T-helper 1 cell treated with Interleukin-12 subunit alpha and Interleukin-12 subunit beta and Interleukin-4 antibody, amounts not matched to agents 30 μg/mL and 1 μg/mL, for 36 hours (primary cell): ENCODE measurements around the gene LSM4.
"Not testable (repeated sequence)": the region's sequence is repeated elsewhere in the genome, so short reads cannot be mapped to it uniquely, and the experiment has no call there.

ENCODE experiments used
- H3K27ac Mint-ChIP-seq: one replicate; pipeline ENCODE4 v1.8.0; 2021; ENCODE audit warnings: mild to moderate bottlenecking, mixed read lengths
- H3K27me3 Mint-ChIP-seq: one replicate; pipeline ENCODE4 v1.8.0; 2021; ENCODE audit warnings: low read depth, mixed read lengths
- H3K36me3 Mint-ChIP-seq: one replicate; pipeline ENCODE4 v1.8.0; 2021; ENCODE audit warnings: low read depth, mixed read lengths
- H3K4me1 Mint-ChIP-seq: one replicate; pipeline ENCODE4 v1.8.0; 2021; ENCODE audit warnings: low read depth, mixed read lengths
- H3K4me3 Mint-ChIP-seq: one replicate; pipeline ENCODE4 v1.8.0; 2021; ENCODE audit warnings: mild to moderate bottlenecking, moderate library complexity, mixed read lengths
- H3K9me3 Mint-ChIP-seq: one replicate; pipeline ENCODE4 v1.8.0; 2021; ENCODE audit warnings: mixed read lengths

The LSM4 gene

GRCh38 chr19:18348818-18349339 is 26.0 kb upstream of the LSM4 start:
- not testable (repeated sequence) for H3K4me3 Mint-ChIP-seq, H3K9me3 Mint-ChIP-seq, H3K27me3 Mint-ChIP-seq, H3K4me1 Mint-ChIP-seq, H3K27ac Mint-ChIP-seq
- peaks cover 12% of the 10 kb centered on the region for H3K36me3 Mint-ChIP-seq

- Mint-ChIP-seq H3K4me3 (no peak overlapping the region), H3K9me3 (no peaks in the 10 kb centered on the region), H3K36me3 (peaks cover 12% of the 10 kb centered on the region), H3K4me1 (peaks cover 4% of the 10 kb centered on the region), H3K27ac (peak overlapping the region; percentile 18), H3K27me3 (no peaks in the 10 kb centered on the region)
Observed at GRCh38 chr19:18348171-18348570, 25.3 kb upstream of the LSM4 start.

GRCh38 chr19:18346091-18346490 is 23.2 kb upstream of the LSM4 start:
- H3K4me3 Mint-ChIP-seq, result no peak overlapping the region
- H3K4me1 Mint-ChIP-seq, result peaks cover 7% of the 10 kb centered on the region
- no peaks in the 10 kb centered on the region for H3K9me3 Mint-ChIP-seq
- no peaks in the 10 kb centered on the region for H3K27me3 Mint-ChIP-seq
- H3K27ac Mint-ChIP-seq, result no peak overlapping the region
- peaks cover 16% of the 10 kb centered on the region for H3K36me3 Mint-ChIP-seq

GRCh38 chr19:18345296-18345695 is 22.4 kb upstream of the LSM4 start:
- no peaks in the 10 kb centered on the region for H3K27me3 Mint-ChIP-seq
- H3K9me3 Mint-ChIP-seq, result no peaks in the 10 kb centered on the region
- H3K4me3 Mint-ChIP-seq, result no peak overlapping the region
- no peak overlapping the region for H3K27ac Mint-ChIP-seq
- H3K36me3 Mint-ChIP-seq, result peaks cover 13% of the 10 kb centered on the region
- peaks cover 5% of the 10 kb centered on the region for H3K4me1 Mint-ChIP-seq

GRCh38 chr19:18344582-18344950 is 21.7 kb upstream of the LSM4 start:
- Mint-ChIP-seq H3K27me3 (no peaks in the 10 kb centered on the region), H3K4me3 (no peak overlapping the region), H3K27ac (no peak overlapping the region), H3K9me3 (no peaks in the 10 kb centered on the region), H3K36me3 (peaks cover 9% of the 10 kb centered on the region), H3K4me1 (peaks cover 8% of the 10 kb centered on the region)

GRCh38 chr19:18342090-18342632 is 19.3 kb upstream of the LSM4 start:
- no peak overlapping the region for H3K27ac Mint-ChIP-seq
- peaks cover 9% of the 10 kb centered on the region for H3K36me3 Mint-ChIP-seq
- peak overlapping the region; percentile 81 for H3K4me3 Mint-ChIP-seq
- H3K9me3 Mint-ChIP-seq, result no peaks in the 10 kb centered on the region
- H3K4me1 Mint-ChIP-seq, result peaks cover 10% of the 10 kb centered on the region
- H3K27me3 Mint-ChIP-seq, result no peaks in the 10 kb centered on the region

GRCh38 chr19:18340990-18341868 is 18.4 kb upstream of the LSM4 start:
- peaks cover 7% of the 10 kb centered on the region for H3K36me3 Mint-ChIP-seq
- no peaks in the 10 kb centered on the region for H3K9me3 Mint-ChIP-seq
- H3K4me1 Mint-ChIP-seq, result peaks cover 10% of the 10 kb centered on the region
- no peaks in the 10 kb centered on the region for H3K27me3 Mint-ChIP-seq
- peak overlapping the region; percentile 79 for H3K27ac Mint-ChIP-seq
- peak overlapping the region; percentile 81 for H3K4me3 Mint-ChIP-seq

- H3K4me3 Mint-ChIP-seq, result peak within 1 kb of the TSS; percentile 82
- peak within 1 kb of the TSS; percentile 79 for H3K27ac Mint-ChIP-seq
- no peaks in the 10 kb centered on the region for H3K9me3 Mint-ChIP-seq
- H3K4me1 Mint-ChIP-seq, result peaks cover 8% of the 10 kb centered on the region
- H3K27me3 Mint-ChIP-seq, result no peaks in the 10 kb centered on the region
- H3K36me3 Mint-ChIP-seq, result peaks cover 4% of the 10 kb centered on the region
Observed at GRCh38 chr19:18340190-18340989, 17.5 kb upstream of the LSM4 start, which contains the start of gene PGPEP1. TSS of gene PGPEP1 (plus strand) at chr19:18340598. CDS start at chr19:18340682, 84 bp downstream.

GRCh38 chr19:18339723-18340122 is 16.8 kb upstream of the LSM4 start:
- Mint-ChIP-seq H3K4me3 (peak overlapping the region; percentile 82), H3K4me1 (peaks cover 8% of the 10 kb centered on the region), H3K27me3 (no peaks in the 10 kb centered on the region), H3K27ac (no peak overlapping the region), H3K36me3 (peaks cover 4% of the 10 kb centered on the region), H3K9me3 (no peaks in the 10 kb centered on the region)

- peaks cover 8% of the 10 kb centered on the region for H3K4me1 Mint-ChIP-seq
- H3K9me3 Mint-ChIP-seq, result no peaks in the 10 kb centered on the region
- peak overlapping the region; percentile 21 for H3K4me3 Mint-ChIP-seq
- peaks cover 4% of the 10 kb centered on the region for H3K36me3 Mint-ChIP-seq
- no peak overlapping the region for H3K27ac Mint-ChIP-seq
- H3K27me3 Mint-ChIP-seq, result no peaks in the 10 kb centered on the region
Observed at GRCh38 chr19:18338541-18338940, 15.7 kb upstream of the LSM4 start.

GRCh38 chr19:18336121-18336520 is 13.2 kb upstream of the LSM4 start:
- H3K27ac Mint-ChIP-seq, result no peak overlapping the region
- H3K4me1 Mint-ChIP-seq, result peaks cover 6% of the 10 kb centered on the region
- H3K36me3 Mint-ChIP-seq, result no peaks in the 10 kb centered on the region
- H3K4me3 Mint-ChIP-seq, result no peak overlapping the region
- H3K9me3 Mint-ChIP-seq, result no peaks in the 10 kb centered on the region
- no peaks in the 10 kb centered on the region for H3K27me3 Mint-ChIP-seq

GRCh38 chr19:18333680-18334079 is 10.8 kb upstream of the LSM4 start:
- no peaks in the 10 kb centered on the region for H3K9me3 Mint-ChIP-seq

GRCh38 chr19:18332917-18333530 is 10.1 kb upstream of the LSM4 start:
- no peak overlapping the region for H3K27ac Mint-ChIP-seq
- H3K36me3 Mint-ChIP-seq, result no peaks in the 10 kb centered on the region
- H3K4me3 Mint-ChIP-seq, result no peak overlapping the region
- H3K9me3 Mint-ChIP-seq, result no peaks in the 10 kb centered on the region
- no peaks in the 10 kb centered on the region for H3K27me3 Mint-ChIP-seq
- peaks cover 13% of the 10 kb centered on the region for H3K4me1 Mint-ChIP-seq

More at GRCh38 chr19:18333680-18334079, 10.8 kb upstream of the LSM4 start:
- Mint-ChIP-seq H3K4me1 (peaks cover 6% of the 10 kb centered on the region), H3K36me3 (no peaks in the 10 kb centered on the region), H3K4me3 (no peak overlapping the region), H3K27ac (no peak overlapping the region), H3K27me3 (no peaks in the 10 kb centered on the region)

- Mint-ChIP-seq H3K27ac (no peak overlapping the region), H3K4me1 (peaks cover 13% of the 10 kb centered on the region), H3K4me3 (no peak overlapping the region), H3K27me3 (no peaks in the 10 kb centered on the region), H3K36me3 (no peaks in the 10 kb centered on the region), H3K9me3 (no peaks in the 10 kb centered on the region)
Observed at GRCh38 chr19:18330868-18331267, 8.0 kb upstream of the LSM4 start.
